IPS-15b (cell line): ENCODE results near the gene TRAPPC12.

ENCODE experiments used
- H3K27me3 ChIP-seq: one replicate; pipeline ENCODE4 v1.6.1; 2013; ENCODE audit warnings: low read length; ENCODE audit not compliant: control insufficient read depth, insufficient read depth
- H3K36me3 ChIP-seq: one replicate; pipeline ENCODE4 v1.6.1; 2013; ENCODE audit warnings: low read length; ENCODE audit not compliant: control insufficient read depth, insufficient read depth
- H3K4me1 ChIP-seq: one replicate; pipeline ENCODE4 v1.6.1; 2013; ENCODE audit warnings: mild to moderate bottlenecking, low read length; ENCODE audit not compliant: control insufficient read depth, insufficient read depth
- H3K4me3 ChIP-seq: one replicate; pipeline ENCODE4 v1.5.1; 2013; ENCODE audit warnings: low read depth, low read length
- H3K9ac ChIP-seq: one replicate; pipeline ENCODE4 v1.6.1; 2013; ENCODE audit warnings: low read depth, mild to moderate bottlenecking, low read length
- H3K9me3 ChIP-seq: one replicate; pipeline ENCODE4 v1.6.1; 2013; ENCODE audit warnings: mild to moderate bottlenecking, low read length; ENCODE audit not compliant: control insufficient read depth, insufficient read depth

The TRAPPC12 gene

DNA sequence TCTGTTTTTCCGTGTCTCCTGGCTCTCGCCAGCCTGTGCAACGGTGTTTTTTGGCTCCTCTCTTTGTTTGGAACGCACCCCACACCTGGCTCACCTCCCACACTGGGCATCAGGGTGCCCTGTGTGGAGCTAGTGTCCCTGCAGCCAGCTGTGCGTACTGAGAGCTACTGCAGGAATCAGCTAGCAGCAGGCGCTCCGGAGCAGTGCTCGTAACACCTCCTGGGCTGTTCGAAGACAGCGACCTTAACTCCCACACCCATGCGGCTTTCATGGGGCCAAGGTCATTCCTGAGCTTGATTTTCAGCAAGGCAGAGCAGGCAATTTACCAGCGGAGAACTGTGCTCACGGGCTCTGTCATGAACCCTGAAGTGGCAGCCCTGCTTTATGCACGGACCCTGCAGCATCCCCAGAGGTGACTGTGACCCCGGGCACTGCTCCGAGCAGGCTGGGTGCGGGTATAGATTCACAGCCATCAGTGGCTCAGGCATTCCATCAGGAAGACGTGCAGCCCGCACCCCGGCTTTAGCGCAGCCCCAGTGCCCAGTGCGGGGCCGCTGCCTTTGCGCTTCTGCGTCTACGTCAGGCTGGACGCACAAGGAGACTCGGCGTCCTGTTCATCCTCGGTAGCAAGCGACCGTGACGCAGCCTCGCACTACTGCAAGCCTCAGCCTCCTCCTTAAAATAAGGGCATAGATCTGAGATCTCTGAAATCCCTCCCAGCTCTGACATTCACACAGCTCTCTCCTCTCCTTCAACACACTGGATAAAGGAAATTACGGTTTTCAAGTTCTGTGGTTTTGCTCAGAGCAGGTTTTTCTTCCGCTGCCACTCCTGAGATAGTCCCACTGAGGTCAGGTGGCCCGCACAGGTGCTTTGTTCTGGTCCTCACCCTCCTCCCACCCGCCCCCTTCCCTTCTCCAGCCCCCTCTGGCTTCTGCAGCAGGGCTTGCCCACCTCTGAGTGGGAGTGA lies 81.6 kb downstream of the TRAPPC12 start:
- no peaks in the 10 kb centered on the region for H3K9me3 ChIP-seq
- peaks cover 8% of the 10 kb centered on the region for H3K36me3 ChIP-seq
- H3K4me1 ChIP-seq: peaks cover 6% of the 10 kb centered on the region
- no peak overlapping the region for H3K4me3 ChIP-seq
- no peak overlapping the region for H3K9ac ChIP-seq
- H3K27me3 ChIP-seq: no peaks in the 10 kb centered on the region

DNA sequence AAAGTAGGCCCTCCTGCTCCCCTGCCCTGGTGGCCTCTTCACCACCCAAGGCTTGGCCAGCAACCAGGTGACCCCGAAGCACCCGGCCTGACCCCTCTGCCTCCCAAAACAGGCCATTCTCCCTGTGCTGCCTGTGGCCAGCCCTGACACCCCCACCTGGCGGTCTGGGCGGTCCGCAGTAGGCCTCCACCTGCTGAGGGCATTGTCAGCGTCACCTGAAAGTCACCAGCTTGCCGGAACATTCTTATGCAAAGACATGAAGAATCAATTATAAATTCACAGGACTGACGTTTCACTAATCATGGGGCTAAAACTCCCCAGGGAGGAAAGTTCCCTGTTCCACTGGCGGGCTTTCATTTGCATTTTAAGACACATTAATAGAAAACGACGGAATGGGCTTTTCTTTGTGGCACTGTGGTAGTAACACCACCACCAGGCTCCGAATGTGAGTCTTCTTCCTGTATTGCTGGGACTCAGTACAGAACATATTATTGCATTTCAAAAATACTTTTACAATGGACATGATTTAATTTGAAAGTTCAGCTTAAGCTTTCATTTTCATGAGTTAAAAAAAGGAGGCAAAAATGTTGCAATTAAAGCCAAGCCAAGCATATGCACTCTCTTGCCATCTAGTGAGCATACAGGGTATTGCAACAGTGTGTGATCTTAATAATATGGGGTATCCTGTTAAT lies 82.5 kb downstream of the TRAPPC12 start:
- H3K27me3 ChIP-seq: no peaks in the 10 kb centered on the region
- no peak overlapping the region for H3K9ac ChIP-seq
- H3K4me3 ChIP-seq: no peak overlapping the region
- H3K9me3 ChIP-seq: no peaks in the 10 kb centered on the region
- H3K36me3 ChIP-seq: peaks cover 12% of the 10 kb centered on the region
- peaks cover 6% of the 10 kb centered on the region for H3K4me1 ChIP-seq

DNA sequence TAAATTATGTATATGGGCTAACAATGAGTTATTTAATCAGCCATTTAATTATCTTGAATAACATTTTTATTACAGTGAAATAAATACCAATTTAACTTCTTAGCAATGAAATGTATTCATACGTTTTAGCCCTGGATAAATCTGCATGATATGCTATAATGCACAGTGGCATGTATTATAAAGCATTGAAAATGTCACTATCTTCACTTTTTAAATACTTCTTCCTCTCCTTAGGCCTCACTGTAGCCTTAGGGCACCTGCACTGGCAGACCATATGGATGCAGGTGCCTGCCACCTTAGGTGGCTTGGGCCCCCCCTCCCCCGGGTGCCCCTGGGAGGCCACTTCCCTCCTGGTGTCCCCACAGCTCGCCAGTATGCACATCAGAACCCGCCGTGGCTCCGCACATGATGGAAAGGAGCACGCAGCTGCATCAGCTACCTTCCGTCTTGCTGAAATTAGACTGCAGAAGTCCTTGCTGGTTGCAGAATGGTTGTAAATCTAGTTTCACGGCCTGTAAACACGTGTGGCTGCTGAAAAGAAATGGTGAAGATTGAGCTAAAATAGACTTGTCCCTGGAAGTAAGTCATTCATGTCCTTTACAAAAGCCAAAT lies 83.1 kb downstream of the TRAPPC12 start:
- H3K9ac ChIP-seq: no peak overlapping the region
- H3K36me3 ChIP-seq: peaks cover 12% of the 10 kb centered on the region
- H3K9me3 ChIP-seq: no peaks in the 10 kb centered on the region
- H3K4me3 ChIP-seq: no peak overlapping the region
- H3K27me3 ChIP-seq: no peaks in the 10 kb centered on the region
- H3K4me1 ChIP-seq: peaks cover 6% of the 10 kb centered on the region

DNA sequence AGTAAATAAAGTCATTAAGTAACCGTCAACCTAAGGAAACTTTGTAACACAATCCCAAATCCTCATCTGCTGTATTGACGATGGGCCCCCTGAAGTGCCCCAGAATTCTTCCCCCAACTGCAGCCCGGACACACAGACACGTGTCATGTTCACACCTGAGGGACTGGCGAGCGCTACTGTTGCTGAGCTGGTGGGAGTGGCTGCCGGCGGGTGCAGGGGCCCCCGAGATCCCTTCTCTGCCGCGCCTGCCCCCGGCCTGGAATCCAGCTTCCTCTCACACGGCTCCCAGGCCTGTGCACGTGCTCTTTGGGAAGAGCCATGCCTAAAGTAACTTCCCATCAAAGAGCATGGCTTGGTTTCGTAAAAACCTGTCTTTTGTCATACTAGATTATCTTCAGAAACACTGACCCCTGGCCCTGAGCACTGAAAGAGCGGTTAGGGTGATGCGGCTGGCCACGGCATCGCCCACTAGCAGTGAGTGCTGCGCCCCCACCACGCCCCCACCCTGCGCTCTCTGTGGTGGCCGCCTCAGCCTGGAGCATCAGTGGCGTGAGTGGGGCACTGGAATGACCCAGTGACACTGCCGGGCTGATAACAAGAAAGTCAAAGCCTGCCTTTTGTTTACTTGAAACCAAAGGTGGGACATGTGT lies 83.8 kb downstream of the TRAPPC12 start:
- Histone ChIP-seq H3K9me3 (no peaks in the 10 kb centered on the region), H3K36me3 (peaks cover 14% of the 10 kb centered on the region), H3K4me3 (no peak overlapping the region), H3K4me1 (peaks cover 6% of the 10 kb centered on the region), H3K27me3 (no peaks in the 10 kb centered on the region), H3K9ac (no peak overlapping the region)

DNA sequence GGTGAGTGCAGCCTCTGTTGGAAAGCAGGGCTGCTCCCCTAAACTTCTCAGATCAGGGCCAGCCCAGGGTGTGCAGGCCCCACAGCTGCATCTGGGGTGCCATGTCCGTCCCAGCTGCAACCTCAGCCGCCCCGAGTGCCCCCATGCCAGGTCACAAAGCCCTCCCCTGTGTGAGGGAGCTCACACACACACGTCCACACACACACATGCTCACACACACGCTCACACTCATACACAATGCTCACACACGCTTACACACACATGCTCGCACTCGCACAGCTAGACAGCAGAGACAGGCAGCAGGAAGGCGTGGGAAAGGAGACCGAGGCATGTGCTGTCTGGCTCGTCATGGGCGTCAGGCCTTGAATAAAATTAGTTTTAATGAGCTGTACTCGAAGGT lies 84.5 kb downstream of the TRAPPC12 start:
- peaks cover 14% of the 10 kb centered on the region for H3K36me3 ChIP-seq

DNA sequence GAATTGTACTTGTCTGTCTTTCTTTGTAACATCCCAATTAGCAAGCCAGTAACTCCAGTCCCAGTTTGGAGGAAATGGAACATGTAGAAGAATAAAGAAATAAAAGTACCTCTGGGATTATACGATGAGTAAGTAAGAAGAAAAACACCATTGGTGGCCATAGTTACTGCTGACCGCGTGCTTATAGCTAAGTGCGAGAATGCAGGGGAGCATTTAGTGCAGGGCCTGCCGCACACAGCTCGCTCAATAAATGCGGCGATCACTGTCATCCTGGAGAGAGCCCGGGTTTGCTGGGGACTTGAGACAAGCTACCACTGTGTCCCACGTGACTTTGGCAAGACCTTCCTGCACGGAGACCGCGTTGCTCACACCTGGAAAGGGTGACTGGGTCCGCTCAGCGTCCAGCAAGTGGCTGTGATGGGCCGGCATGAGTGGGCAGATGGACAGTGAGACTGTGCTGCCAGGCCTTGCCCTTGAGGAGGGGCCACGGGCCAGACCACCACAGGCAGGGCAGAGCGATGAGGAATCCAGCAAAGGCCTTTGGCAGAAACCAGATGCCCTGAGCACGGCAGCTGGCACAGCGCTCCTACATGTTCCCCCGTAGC lies 85.0 kb downstream of the TRAPPC12 start:
- H3K4me3 ChIP-seq: no peak overlapping the region
- no peak overlapping the region for H3K9ac ChIP-seq
- H3K4me1 ChIP-seq: peaks cover 6% of the 10 kb centered on the region
- H3K9me3 ChIP-seq: no peaks in the 10 kb centered on the region
- peaks cover 12% of the 10 kb centered on the region for H3K36me3 ChIP-seq
- no peaks in the 10 kb centered on the region for H3K27me3 ChIP-seq

More for the DNA sequence above, 84.5 kb downstream of the TRAPPC12 start:
- Histone ChIP-seq H3K4me3 (no peak overlapping the region), H3K9ac (no peak overlapping the region), H3K27me3 (no peaks in the 10 kb centered on the region), H3K4me1 (peaks cover 6% of the 10 kb centered on the region), H3K9me3 (no peaks in the 10 kb centered on the region)

DNA sequence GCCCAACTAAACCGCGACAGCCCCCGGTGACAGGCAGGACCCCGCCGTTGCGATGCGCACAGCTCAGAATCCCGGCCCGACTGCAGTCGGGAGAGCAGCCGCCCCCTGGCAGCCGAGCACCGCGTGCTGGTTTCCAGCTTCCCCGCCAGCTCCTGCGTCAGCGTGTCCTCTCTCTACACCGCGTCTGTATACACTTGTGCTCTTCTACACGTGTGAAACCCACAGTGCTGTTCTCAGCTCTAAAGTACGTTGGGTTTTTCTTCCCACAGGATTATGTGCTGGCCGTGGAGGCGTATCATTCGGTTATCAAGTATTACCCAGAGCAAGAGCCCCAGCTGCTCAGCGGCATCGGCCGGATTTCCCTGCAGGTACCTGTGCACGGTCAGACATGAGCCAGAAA lies 85.8 kb downstream of the TRAPPC12 start:
- Histone ChIP-seq H3K27me3 (no peaks in the 10 kb centered on the region), H3K9ac (no peak overlapping the region), H3K4me1 (peaks cover 6% of the 10 kb centered on the region), H3K9me3 (no peaks in the 10 kb centered on the region), H3K4me3 (no peak overlapping the region), H3K36me3 (peaks cover 12% of the 10 kb centered on the region)

DNA sequence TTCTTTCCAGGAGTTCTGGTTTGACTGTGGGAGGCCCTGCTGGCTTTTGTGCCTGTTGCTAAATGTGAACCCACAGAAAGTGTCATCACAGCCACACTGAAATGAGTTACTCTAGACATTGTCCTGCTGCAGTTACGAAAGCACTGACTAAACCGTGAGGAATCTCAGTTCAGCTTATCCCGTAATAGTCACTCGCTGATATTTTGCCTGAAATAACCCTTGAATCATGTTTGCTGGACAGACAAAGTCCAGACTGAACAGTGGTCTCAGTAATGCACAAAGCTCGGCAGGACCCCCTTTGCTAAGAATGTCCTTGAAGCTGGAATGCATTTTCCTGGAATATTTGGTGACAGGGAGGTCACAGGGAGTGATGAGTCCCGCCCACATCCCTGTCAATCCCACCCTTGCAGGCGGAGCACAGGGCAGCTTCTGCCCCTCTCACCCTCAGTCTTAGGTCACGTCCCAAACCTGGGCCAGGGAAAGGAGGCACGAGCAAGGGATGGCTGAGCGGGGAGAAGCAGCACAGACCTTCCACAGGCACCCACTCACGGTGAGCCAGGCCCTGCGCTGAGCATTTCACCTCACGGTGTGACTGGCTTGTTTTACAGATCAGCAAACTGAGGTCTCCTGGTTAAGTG lies 86.5 kb downstream of the TRAPPC12 start:
- no peak overlapping the region for H3K9ac ChIP-seq
- no peak overlapping the region for H3K4me3 ChIP-seq
- H3K27me3 ChIP-seq: no peaks in the 10 kb centered on the region
- no peaks in the 10 kb centered on the region for H3K9me3 ChIP-seq
- H3K4me1 ChIP-seq: peaks cover 5% of the 10 kb centered on the region
- peaks cover 12% of the 10 kb centered on the region for H3K36me3 ChIP-seq

DNA sequence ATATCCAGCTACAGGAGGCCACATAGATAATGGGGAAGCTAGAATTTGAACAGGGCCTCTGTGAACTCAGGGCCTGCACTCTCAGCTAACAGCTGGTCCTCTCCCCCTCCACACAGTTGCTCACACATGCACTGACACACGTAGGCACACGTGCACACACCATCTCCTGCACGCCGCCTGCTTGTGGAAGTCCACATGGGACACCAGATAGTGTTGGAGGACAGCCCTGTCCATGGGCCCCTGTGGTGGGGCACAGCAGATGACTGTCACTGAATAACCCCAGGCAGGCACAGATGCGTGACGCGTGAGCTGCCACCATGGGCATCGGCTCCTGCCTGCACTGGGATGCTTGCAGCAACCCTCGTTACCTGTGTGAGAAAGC lies 87.0 kb downstream of the TRAPPC12 start:
- Histone ChIP-seq H3K9me3 (no peaks in the 10 kb centered on the region), H3K4me1 (peaks cover 5% of the 10 kb centered on the region), H3K4me3 (no peak overlapping the region), H3K9ac (no peak overlapping the region), H3K36me3 (peaks cover 12% of the 10 kb centered on the region), H3K27me3 (no peaks in the 10 kb centered on the region)

DNA sequence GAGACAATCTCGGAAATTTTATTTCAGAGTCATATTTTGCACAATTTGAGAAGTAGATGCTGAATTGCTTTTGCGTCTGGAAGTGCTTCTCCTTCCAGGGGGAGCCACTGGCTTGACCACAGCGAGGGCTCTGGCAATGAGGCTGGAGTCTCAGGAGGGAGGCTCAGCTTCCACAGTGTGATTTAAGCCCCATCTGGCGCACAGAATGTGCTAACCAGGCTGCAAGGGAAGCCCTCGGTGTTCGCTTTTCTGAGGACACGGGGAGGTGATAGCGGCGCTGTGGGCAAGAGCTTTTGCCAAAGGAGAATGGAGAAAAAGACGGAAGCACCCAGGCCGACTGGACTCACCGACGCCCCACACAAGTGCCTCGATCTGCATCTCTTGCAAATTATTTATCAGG lies 87.5 kb downstream of the TRAPPC12 start:
- Histone ChIP-seq H3K4me3 (no peak overlapping the region), H3K36me3 (peaks cover 14% of the 10 kb centered on the region), H3K27me3 (no peaks in the 10 kb centered on the region), H3K9ac (no peak overlapping the region), H3K4me1 (peaks cover 2% of the 10 kb centered on the region), H3K9me3 (no peaks in the 10 kb centered on the region)

DNA sequence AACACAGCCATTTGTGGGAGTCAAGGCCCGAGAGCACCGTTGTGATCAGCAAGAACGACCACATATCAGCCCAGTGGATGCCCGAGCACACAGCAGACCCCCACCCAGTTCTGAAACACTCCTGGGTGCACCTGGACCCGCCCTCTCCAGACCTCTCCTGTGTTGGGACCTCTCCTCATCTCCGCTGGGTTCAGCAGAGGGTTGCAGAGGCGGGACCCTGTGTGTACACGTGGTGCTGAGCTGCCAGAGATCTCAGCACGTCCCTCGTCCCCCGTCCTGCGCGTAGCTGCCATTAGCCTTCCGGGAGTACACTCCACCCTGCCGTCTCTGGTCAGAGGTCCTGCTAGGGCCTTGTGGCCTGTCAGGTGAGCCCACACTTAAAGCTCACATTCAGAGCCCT lies 88.2 kb downstream of the TRAPPC12 start:
- Histone ChIP-seq H3K9me3 (no peaks in the 10 kb centered on the region), H3K9ac (no peak overlapping the region), H3K36me3 (peaks cover 16% of the 10 kb centered on the region), H3K4me1 (no peaks in the 10 kb centered on the region), H3K4me3 (no peak overlapping the region), H3K27me3 (no peaks in the 10 kb centered on the region)
